Testis (tissue), 3 donors: ENCODE data around the gene OSTN. TPM values are rescaled to one million over a fixed set of nuclear protein-coding genes. Genes with fewer than 3 reads are reported as not detected.
"Not testable (repeated sequence)": the region's sequence is repeated elsewhere in the genome, so short reads cannot be mapped to it uniquely, and the experiment has no call there.

Experiments
- DNase-seq: peaks from one replicate; pipeline ENCODE4 v3.0.0-alpha.2; 2019
- H3K27ac ChIP-seq, 2 donors: fragments of 200-600 bp; sonication (generic); one replicate each; pipeline ENCODE4 v1.5.1; 2019
- H3K27me3 ChIP-seq: fragments of 200-600 bp; sonication (generic); one replicate; pipeline ENCODE4 v1.5.1; 2019
- H3K36me3 ChIP-seq: fragments of 200-600 bp; sonication (generic); one replicate; pipeline ENCODE4 v1.5.1; 2017; ENCODE audit warnings: low read depth; ENCODE audit errors: missing control alignments
- H3K4me1 ChIP-seq: fragments of 200-600 bp; sonication (generic); one replicate; pipeline ENCODE4 v1.5.1; 2019
- H3K4me3 ChIP-seq, 2 donors: fragments of 200-600 bp; sonication (generic); one replicate each; pipeline ENCODE4 v1.5.1; 2017 to 2019
- H3K9me3 ChIP-seq: fragments of 200-600 bp; sonication (generic); one replicate; pipeline ENCODE4 v1.5.1; 2017
- POLR2A ChIP-seq: fragments of 450-650 bp; IDR thresholded peaks from one replicate; pipeline ENCODE4 v1.6.1; 2017; ENCODE audit warnings: antibody characterized with exemption, mild to moderate bottlenecking, moderate library complexity
- WGBS, 2 donors: methylation state at CpG; one replicate each; pipeline ENCODE4 v1.1.5; 2018; 5-methylcytosine and 5-hydroxymethylcytosine counted together
- intact Hi-C: fragments of 100-400 bp; cut with DNase I; formaldehyde crosslinking; loops from one replicate; pipeline ENCODE4 v1.15.1; 2023; ENCODE audit warnings: low total_unique reads
- polyA plus RNA-seq: library from polyadenylated mRNA; stranded (reverse); fragments of 350-450 nt; fragmentation: Illumina TruSeq; extraction: RNeasy Lipid Tissue Mini Kit (QIAGEN cat#74804); gene quantifications from one replicate; pipeline ENCODE4 v1.2.3, GENCODE V29; 2014; ENCODE audit warnings: low read depth, low replicate concordance; ENCODE audit not compliant: insufficient read depth
- total RNA-seq, 2 donors: library from RNA; depleted of rRNA; stranded (reverse); fragments of >200 nt; gene quantifications; one replicate each; pipeline ENCODE4 v1.2.3, GENCODE V29; 2016
- TF ChIP-seq, protein P1 (sequence below), 3 experiments: fragments of 450-650 bp in 2 of 3; fragments of 200-600 bp in 1 of 3; sonication (generic) in 1 of 3; IDR thresholded peaks; one replicate each; pipeline ENCODE4 v1.5.1; 2016 to 2019; ENCODE audit warnings: antibody characterized with exemption in 3 of 3, mild to moderate bottlenecking in 2 of 3, moderate library complexity in 1 of 3

The OSTN gene
- total and polyA plus RNA-seq, 3 donors from 2014 or later: 0.16 TPM; not detected in 2

DNA sequence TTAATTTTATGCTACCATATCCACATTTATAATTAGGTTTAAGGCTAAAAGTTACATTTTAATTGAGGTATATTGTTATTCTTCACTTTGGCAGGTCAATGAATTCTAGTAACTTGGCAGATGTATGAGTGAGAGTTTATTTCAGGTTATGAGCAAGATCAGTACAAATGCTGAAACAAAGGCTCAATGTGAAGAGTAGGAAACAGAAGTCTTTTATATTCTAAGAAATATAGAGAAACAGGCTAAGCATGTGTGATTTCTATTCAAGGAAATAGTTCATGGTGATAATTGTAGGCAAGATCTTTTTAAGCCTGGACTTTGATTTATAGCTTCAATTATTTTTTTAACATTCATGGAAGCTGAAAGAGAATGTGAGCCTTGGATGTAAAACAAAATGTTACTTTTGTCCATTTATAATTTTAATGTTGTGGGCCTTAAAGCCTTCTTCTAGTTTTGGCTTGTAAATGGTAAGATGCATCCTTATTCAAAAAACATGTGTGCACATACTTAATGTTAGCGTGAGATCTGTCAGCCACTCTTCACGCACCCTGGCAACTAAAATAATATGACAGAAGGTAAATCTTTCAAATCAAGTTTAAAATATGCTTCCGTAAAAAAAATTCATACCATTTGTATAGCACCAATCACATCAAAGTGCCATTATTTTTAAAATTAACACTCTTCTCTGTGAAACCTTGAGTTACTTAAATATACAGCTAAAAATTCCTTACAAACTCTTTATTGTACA, 22.8 kb upstream of the OSTN start:
- no peaks in the 10 kb centered on the region for H3K27me3 ChIP-seq
- H3K27ac ChIP-seq: no peak overlapping the region
- H3K4me3 ChIP-seq: no peak overlapping the region
- no peaks in the 10 kb centered on the region for H3K36me3 ChIP-seq
- no peaks in the 10 kb centered on the region for H3K4me1 ChIP-seq
- DNase-seq: no peak
- no peaks in the 10 kb centered on the region for H3K9me3 ChIP-seq
- intact Hi-C loops: no loop called here
- TF ChIP-seq, protein P1, sequence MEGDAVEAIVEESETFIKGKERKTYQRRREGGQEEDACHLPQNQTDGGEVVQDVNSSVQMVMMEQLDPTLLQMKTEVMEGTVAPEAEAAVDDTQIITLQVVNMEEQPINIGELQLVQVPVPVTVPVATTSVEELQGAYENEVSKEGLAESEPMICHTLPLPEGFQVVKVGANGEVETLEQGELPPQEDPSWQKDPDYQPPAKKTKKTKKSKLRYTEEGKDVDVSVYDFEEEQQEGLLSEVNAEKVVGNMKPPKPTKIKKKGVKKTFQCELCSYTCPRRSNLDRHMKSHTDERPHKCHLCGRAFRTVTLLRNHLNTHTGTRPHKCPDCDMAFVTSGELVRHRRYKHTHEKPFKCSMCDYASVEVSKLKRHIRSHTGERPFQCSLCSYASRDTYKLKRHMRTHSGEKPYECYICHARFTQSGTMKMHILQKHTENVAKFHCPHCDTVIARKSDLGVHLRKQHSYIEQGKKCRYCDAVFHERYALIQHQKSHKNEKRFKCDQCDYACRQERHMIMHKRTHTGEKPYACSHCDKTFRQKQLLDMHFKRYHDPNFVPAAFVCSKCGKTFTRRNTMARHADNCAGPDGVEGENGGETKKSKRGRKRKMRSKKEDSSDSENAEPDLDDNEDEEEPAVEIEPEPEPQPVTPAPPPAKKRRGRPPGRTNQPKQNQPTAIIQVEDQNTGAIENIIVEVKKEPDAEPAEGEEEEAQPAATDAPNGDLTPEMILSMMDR (IDR thresholded peaks at IDR 0.05): no peak
- TF ChIP-seq POLR2A: no peak
- WGBS, 2 donors: 90 to 96% methylated on average over 3 of the region's 3 CpGs

GRCh38 chr3:191185382-191185781, 13.7 kb upstream of the OSTN start:
- H3K4me3 ChIP-seq, H3K27ac ChIP-seq, H3K9me3 ChIP-seq, DNase-seq, H3K36me3 ChIP-seq, intact Hi-C loops, H3K27me3 ChIP-seq, H3K4me1 ChIP-seq: not testable (repeated sequence)
- WGBS, 2 donors: 87 to 88% methylated on average over 9 of the region's 9 CpGs

- H3K4me3 ChIP-seq, H3K4me1 ChIP-seq, H3K36me3 ChIP-seq, H3K9me3 ChIP-seq, DNase-seq, H3K27ac ChIP-seq, intact Hi-C loops, H3K27me3 ChIP-seq: not testable (repeated sequence)
- 89 to 94% methylated on average over 5 of the region's 5 CpGs for WGBS, 2 donors
These were observed 10.8 kb upstream of the OSTN start for GRCh38 chr3:191188246-191188645.

GRCh38 chr3:191192270-191192669, 6.8 kb upstream of the OSTN start:
- H3K4me3 ChIP-seq, H3K4me1 ChIP-seq, H3K36me3 ChIP-seq, DNase-seq, H3K27ac ChIP-seq, H3K27me3 ChIP-seq, H3K9me3 ChIP-seq, intact Hi-C loops: not testable (repeated sequence)
- 93 to 98% methylated on average over 4 of the region's 4 CpGs for WGBS, 2 donors

GRCh38 chr3:191192941-191193340, 6.1 kb upstream of the OSTN start:
- Histone ChIP-seq H3K27ac (no peak overlapping the region), H3K4me1 (no peaks in the 10 kb centered on the region), H3K9me3 (no peaks in the 10 kb centered on the region), H3K36me3 (no peaks in the 10 kb centered on the region), H3K27me3 (no peaks in the 10 kb centered on the region), H3K4me3 (no peak overlapping the region)
- intact Hi-C loops: no loop called here
- TF ChIP-seq, protein P1 (IDR thresholded peaks at IDR 0.05): no peak
- TF ChIP-seq POLR2A: no peak
- no peak for DNase-seq

- Histone ChIP-seq H3K9me3 (no peaks in the 10 kb centered on the region), H3K27me3 (no peaks in the 10 kb centered on the region), H3K27ac (no peak overlapping the region), H3K4me1 (no peaks in the 10 kb centered on the region), H3K4me3 (no peak overlapping the region), H3K36me3 (no peaks in the 10 kb centered on the region)
- 73 to 84% methylated on average over 3 of the region's 3 CpGs for WGBS, 2 donors
- intact Hi-C loops: no loop called here
- DNase-seq: no peak
- TF ChIP-seq, protein P1 (IDR thresholded peaks at IDR 0.05): no peak
- TF ChIP-seq POLR2A: no peak
These were observed 1.2 kb upstream of the OSTN start for GRCh38 chr3:191197761-191198306.
